ENCODE data around the gene RBM18. TPM values are rescaled to one million over a fixed set of nuclear protein-coding genes. Genes with fewer than 3 reads are reported as not detected.

The RBM18 gene
- total RNA-seq, 1 experiment from 2014 or later = 32.5 TPM

GRCh38 chr9:122236681-122237080 lies 28.0 kb downstream of the RBM18 start:
- BruUV-seq (replicated peaks) = no TSS peak

GRCh38 chr9:122234022-122234748 lies 30.5 kb downstream of the RBM18 start:
- Histone ChIP-seq H4K20me1 (ENCODE audit: insufficient read depth) (no peaks in the 10 kb centered on the region), H3K4me1 (ENCODE audit: control insufficient read depth in 1 of 2, insufficient read depth in 2 of 2, low read length in 2 of 2) (peaks cover 0 to 2% of the 10 kb centered on the region in 2 experiments; a peak in 1 of 4 replicates), H2AFZ (ENCODE audit: low read depth, low read length, poor library complexity, severe bottlenecking) (no peak overlapping the region), H3K4me2 (ENCODE audit: low read length) (no peak overlapping the region), H3K27me3 (ENCODE audit: insufficient read depth, low read length) (peaks cover 13% of the 10 kb centered on the region; the same call in 1 of the 2 replicates), H3K9ac (ENCODE audit: low read length) (no peak overlapping the region), H3K27ac (ENCODE audit: low read depth, low read length) (no peak overlapping the region), H3K9me2 (ENCODE audit: insufficient read depth) (no peaks in the 10 kb centered on the region), H3K4me3 (replicated peaks in 1 of 2; ENCODE audit: low read depth in 1 of 2, low read length in 2 of 2) (no peak overlapping the region), H3K36me3 (ENCODE audit: control insufficient read depth in 1 of 2, insufficient read depth in 2 of 2, low read length in 2 of 2) (no peaks in the 10 kb centered on the region), H3K9me3 (ENCODE audit: control insufficient read depth in 1 of 2, insufficient read depth in 1 of 2, low read depth in 1 of 2, low read length in 2 of 2) (no peaks in the 10 kb centered on the region), H3K79me2 (ENCODE audit: insufficient read depth, low read length) (no peaks in the 10 kb centered on the region)
- TF ChIP-seq POLR2AphosphoS5 (IDR thresholded peaks at IDR 0.05; ENCODE audit: low read depth, low read length) (no peak), ATF3 (IDR thresholded peaks at IDR 0.05) (no peak), CEBPB (IDR thresholded peaks at IDR 0.05; ENCODE audit: low read depth) (no peak), SIN3A (IDR thresholded peaks at IDR 0.05; ENCODE audit: low read depth) (no peak), FOSL1 (IDR thresholded peaks at IDR 0.05; ENCODE audit: low read depth) (no peak), EGR1 (IDR thresholded peaks at IDR 0.05; ENCODE audit: low read depth) (no peak), SP1 (IDR thresholded peaks at IDR 0.05; ENCODE audit: low read depth) (no peak), CBX3 (IDR thresholded peaks at IDR 0.05; ENCODE audit: low read depth) (no peak), YY1 (IDR thresholded peaks at IDR 0.05; ENCODE audit: extremely low read depth, insufficient replicate concordance, low read depth, low read length) (no peak), REST (IDR thresholded peaks at IDR 0.05; ENCODE audit: low read depth) (no peak), SRF (IDR thresholded peaks at IDR 0.05; ENCODE audit: low read depth) (no peak), TCF7L2 (IDR thresholded peaks at IDR 0.05; ENCODE audit: borderline replicate concordance, extremely low read depth, insufficient read depth, insufficient read length) (no peak), ZFX (IDR thresholded peaks at IDR 0.05) (no peak)
- BruUV-seq (replicated peaks) = no TSS peak
- ATAC-seq (no peak), DNase-seq (ENCODE audit: low read depth, low spot score) (no peak)
- ChIA-PET RAD21 (ENCODE audit: low non-redundant PET in 1 of 2, low total read pairs in 2 of 2, uncharacterized antibody in 2 of 2, unreplicated experiment in 2 of 2) (no interaction called here), CTCF (no interaction called here), POLR2A (no interaction called here)
- intact Hi-C loops (cut with micrococcal nuclease) = no loop called here

More at GRCh38 chr9:122236681-122237080, 28.0 kb downstream of the RBM18 start:
- Histone ChIP-seq H3K36me3 (ENCODE audit: control insufficient read depth in 1 of 2, insufficient read depth in 2 of 2, low read length in 2 of 2) (peaks cover 7 to 16% of the 10 kb centered on the region in 2 experiments), H3K9me2 (ENCODE audit: insufficient read depth) (no peaks in the 10 kb centered on the region), H3K4me3 (replicated peaks in 1 of 2; ENCODE audit: low read depth in 1 of 2, low read length in 2 of 2) (no peak overlapping the region), H2AFZ (ENCODE audit: low read depth, low read length, poor library complexity, severe bottlenecking) (no peak overlapping the region), H3K9me3 (ENCODE audit: control insufficient read depth in 1 of 2, insufficient read depth in 1 of 2, low read depth in 1 of 2, low read length in 2 of 2) (no peaks in the 10 kb centered on the region), H3K79me2 (ENCODE audit: insufficient read depth, low read length) (no peaks in the 10 kb centered on the region), H3K9ac (ENCODE audit: low read length) (no peak overlapping the region), H3K27ac (ENCODE audit: low read depth, low read length) (no peak overlapping the region), H4K20me1 (ENCODE audit: insufficient read depth) (no peaks in the 10 kb centered on the region), H3K4me2 (ENCODE audit: low read length) (no peak overlapping the region), H3K27me3 (ENCODE audit: insufficient read depth, low read length) (no peaks in the 10 kb centered on the region), H3K4me1 (ENCODE audit: control insufficient read depth in 1 of 2, insufficient read depth in 2 of 2, low read length in 2 of 2) (no peaks in the 10 kb centered on the region)
- intact Hi-C loops (cut with micrococcal nuclease) = no loop called here
- ChIA-PET RAD21 (ENCODE audit: low non-redundant PET in 1 of 2, low total read pairs in 2 of 2, uncharacterized antibody in 2 of 2, unreplicated experiment in 2 of 2) (no interaction called here), CTCF (no interaction called here), POLR2A (no interaction called here)
- TF ChIP-seq ELF1 (IDR thresholded peaks at IDR 0.05; ENCODE audit: borderline replicate concordance, low read depth) (no peak), MAX (IDR thresholded peaks at IDR 0.05) (no peak), CEBPB (IDR thresholded peaks at IDR 0.05; ENCODE audit: low read depth) (no peak)
- DNase-seq (ENCODE audit: low read depth, low spot score) = no peak
- no peak for ATAC-seq

All from HCT116 (cell line).